MM.1S (cell line): ENCODE data around the gene LAMP1.

Source experiments
- DNase-seq: peaks from one replicate; pipeline ENCODE4 v3.0.0-alpha.2; 2015
- H2AFZ ChIP-seq: fragments of 300-600 bp; sonication (generic); 2 replicates; pipeline ENCODE4 v1.6.0; 2016; ENCODE audit warnings: antibody characterized with exemption, low read length
- H3F3A ChIP-seq: fragments of 300-600 bp; sonication (generic); 2 replicates; pipeline ENCODE4 v1.6.1; 2016; ENCODE audit warnings: mild to moderate bottlenecking, antibody characterized with exemption, low read length, moderate library complexity, mixed read lengths; ENCODE audit not compliant: insufficient read depth
- H3K27ac ChIP-seq: fragments of 300-600 bp; sonication (generic); 2 replicates; pipeline ENCODE4 v1.5.1; 2016; ENCODE audit warnings: mild to moderate bottlenecking, low read length
- H3K27me3 ChIP-seq: fragments of 300-600 bp; sonication (generic); replicated peaks from 2 replicates; pipeline ENCODE4 v1.6.0; 2016; ENCODE audit warnings: low read length; ENCODE audit not compliant: insufficient read depth
- H3K36me3 ChIP-seq: fragments of 300-600 bp; sonication (generic); replicated peaks from 2 replicates; pipeline ENCODE4 v1.6.1; 2016; ENCODE audit warnings: mild to moderate bottlenecking, low read length, mixed read lengths; ENCODE audit not compliant: insufficient read depth
- H3K4me1 ChIP-seq: fragments of 300-600 bp; sonication (generic); 2 replicates; pipeline ENCODE4 v1.6.1; 2016; ENCODE audit warnings: low read length, mixed read lengths
- H3K4me2 ChIP-seq: fragments of 300-600 bp; sonication (generic); 2 replicates; pipeline ENCODE4 v1.6.0; 2016; ENCODE audit warnings: low read depth, low read length
- H3K4me3 ChIP-seq: fragments of 300-600 bp; sonication (generic); 2 replicates; pipeline ENCODE4 v1.5.1; 2016; ENCODE audit warnings: low read length, mixed read lengths
- H3K79me2 ChIP-seq: fragments of 300-600 bp; sonication (generic); 2 replicates; pipeline ENCODE4 v1.6.1; 2016; ENCODE audit warnings: mixed run types, low read length, mixed read lengths
- H3K9ac ChIP-seq: fragments of 300-600 bp; sonication (generic); 2 replicates; pipeline ENCODE4 v1.6.1; 2016; ENCODE audit warnings: low read length, mixed read lengths
- H3K9me2 ChIP-seq: fragments of 300-600 bp; sonication (generic); replicated peaks from 2 replicates; pipeline ENCODE4 v1.6.1; 2016; ENCODE audit warnings: mild to moderate bottlenecking, low read length, mixed read lengths; ENCODE audit not compliant: insufficient read depth
- H3K9me3 ChIP-seq: fragments of 300-600 bp; sonication (generic); replicated peaks from 2 replicates; pipeline ENCODE4 v1.6.1; 2016; ENCODE audit warnings: mild to moderate bottlenecking, low read length, mixed read lengths; ENCODE audit not compliant: insufficient read depth
- H4K20me1 ChIP-seq: fragments of 300-600 bp; sonication (generic); 2 replicates; pipeline ENCODE4 v1.6.1; 2016; ENCODE audit warnings: mild to moderate bottlenecking, low read length, moderate library complexity, mixed read lengths; ENCODE audit not compliant: insufficient read depth
- CTCF ChIP-seq: fragments of 300-600 bp; sonication (generic); IDR thresholded peaks from 2 replicates; pipeline ENCODE4 v1.5.1; 2016; ENCODE audit warnings: antibody characterized with exemption, low read length, mixed read lengths
- EZH2 ChIP-seq: fragments of 300-600 bp; sonication (generic); optimal IDR thresholded peaks from 2 replicates; pipeline ENCODE3; 2017; ENCODE audit warnings: low read depth, mild to moderate bottlenecking, antibody characterized with exemption, low read length, mixed read lengths
- EZH2phosphoT487 ChIP-seq: fragments of 300-600 bp; sonication (generic); IDR thresholded peaks from 2 replicates; pipeline ENCODE4 v1.6.1; 2018; ENCODE audit warnings: antibody characterized with exemption, low read length

Gene LAMP1

GRCh38 chr13:113333076-113333475 is 36.0 kb downstream of the LAMP1 start:
- H3K36me3 ChIP-seq = no peaks in the 10 kb centered on the region
- H3K9me3 ChIP-seq = no peaks in the 10 kb centered on the region
- TF ChIP-seq EZH2 = no peak
- TF ChIP-seq CTCF = no peak
- TF ChIP-seq EZH2phosphoT487 = no peak
- H3K9me2 ChIP-seq = no peaks in the 10 kb centered on the region
- peaks cover 27% of the 10 kb centered on the region for H3K27me3 ChIP-seq
- no peaks in the 10 kb centered on the region for H3F3A ChIP-seq
- H3K9ac ChIP-seq = no peak overlapping the region
- no peaks in the 10 kb centered on the region for H3K4me1 ChIP-seq
- no peak for DNase-seq
- no peaks in the 10 kb centered on the region for H4K20me1 ChIP-seq
- no peak overlapping the region for H3K27ac ChIP-seq
- H3K4me3 ChIP-seq = no peak overlapping the region
- no peaks in the 10 kb centered on the region for H3K79me2 ChIP-seq
- no peak overlapping the region for H2AFZ ChIP-seq
- no peak overlapping the region for H3K4me2 ChIP-seq

- TF ChIP-seq EZH2 (no peak), CTCF (no peak), EZH2phosphoT487 (no peak)
- no peak overlapping the region for H2AFZ ChIP-seq
- H4K20me1 ChIP-seq = no peaks in the 10 kb centered on the region
- H3K9me3 ChIP-seq = no peaks in the 10 kb centered on the region
- no peak for DNase-seq
- no peaks in the 10 kb centered on the region for H3K4me1 ChIP-seq
- H3K27ac ChIP-seq = no peak overlapping the region
- H3K79me2 ChIP-seq = no peaks in the 10 kb centered on the region
- H3K9me2 ChIP-seq = no peaks in the 10 kb centered on the region
- no peak overlapping the region for H3K4me3 ChIP-seq
- no peak overlapping the region for H3K4me2 ChIP-seq
- H3K36me3 ChIP-seq = no peaks in the 10 kb centered on the region
- no peaks in the 10 kb centered on the region for H3F3A ChIP-seq
- H3K9ac ChIP-seq = no peak overlapping the region
- peaks cover 39% of the 10 kb centered on the region for H3K27me3 ChIP-seq
Measured at GRCh38 chr13:113337556-113337955, 40.5 kb downstream of the LAMP1 start.

- Histone ChIP-seq H3K9ac (no peak overlapping the region), H3K4me3 (no peak overlapping the region), H2AFZ (no peak overlapping the region), H3K4me2 (no peak overlapping the region), H4K20me1 (no peaks in the 10 kb centered on the region), H3K36me3 (no peaks in the 10 kb centered on the region), H3K79me2 (no peaks in the 10 kb centered on the region), H3K9me3 (no peaks in the 10 kb centered on the region), H3F3A (no peaks in the 10 kb centered on the region), H3K9me2 (no peaks in the 10 kb centered on the region), H3K4me1 (no peaks in the 10 kb centered on the region), H3K27ac (no peak overlapping the region), H3K27me3 (peaks cover 39% of the 10 kb centered on the region; the same call in 1 of the 2 replicates)
- DNase-seq = no peak
- TF ChIP-seq EZH2 (no peak), EZH2phosphoT487 (no peak), CTCF (no peak)
Measured at GRCh38 chr13:113337976-113338375, 40.9 kb downstream of the LAMP1 start.
